WTC11 (cell line): ENCODE results near the gene ZYG11B. TPM values are rescaled to one million over a fixed set of nuclear protein-coding genes. Genes with fewer than 3 reads are reported as not detected.

Source experiments
- ATAC-seq: fragments of 200-7000 bp; cut with Tn5 transposase; 2 replicates; pipeline ENCODE4 v1.10.0; 2021; ENCODE audit warnings: mild to moderate bottlenecking, moderate library complexity
- CTCF ChIA-PET: fragments of 300-600 bp; sonication (Branson Sonifier 250); formaldehyde crosslinking; loops from one replicate; lab custom pipeline; 2021; ENCODE audit warnings: antibody characterized with exemption; lab: Charles Lee
- POLR2A ChIA-PET: fragments of 350-600 bp; sonication (Branson Sonifier 250); formaldehyde crosslinking; loops from one replicate; lab custom pipeline; 2021; ENCODE audit warnings: antibody characterized with exemption; lab: Charles Lee
- DNase-seq: peaks from one replicate; pipeline ENCODE4 v3.0.0; 2021; ENCODE audit warnings: low spot score
- H3K27ac Mint-ChIP-seq: 2 replicates; pipeline ENCODE4 v1.8.0; 2021; ENCODE audit warnings: mixed read lengths
- H3K27me3 Mint-ChIP-seq: 2 replicates; pipeline ENCODE4 v1.8.0; 2021; ENCODE audit warnings: low read depth, mild to moderate bottlenecking, moderate library complexity, mixed read lengths
- H3K36me3 Mint-ChIP-seq: 2 replicates; pipeline ENCODE4 v1.8.0; 2021; ENCODE audit warnings: mixed read lengths
- H3K4me1 Mint-ChIP-seq: 2 replicates; pipeline ENCODE4 v1.8.0; 2022; ENCODE audit warnings: mixed read lengths
- H3K4me3 Mint-ChIP-seq: 2 replicates; pipeline ENCODE4 v1.8.0; 2021; ENCODE audit warnings: mild to moderate bottlenecking, moderate library complexity, mixed read lengths
- H3K9me3 Mint-ChIP-seq: 2 replicates; pipeline ENCODE4 v1.8.0; 2021; ENCODE audit warnings: mixed read lengths
- E2F4 ChIP-seq: sonication (generic); formaldehyde crosslinking; IDR thresholded peaks from 2 replicates; pipeline ENCODE4 v1.8.1; 2022; ENCODE audit warnings: low read depth, mild to moderate bottlenecking, moderate library complexity, missing genetic modification reagents, borderline replicate concordance
- EMX1 ChIP-seq: fragments of 250-450 bp; sonication (Bioruptor Pico); IDR thresholded peaks from 2 replicates; pipeline ENCODE4 v1.8.0; 2021; ENCODE audit warnings: mild to moderate bottlenecking
- ERG ChIP-seq: fragments of 250-450 bp; sonication (Bioruptor Pico); IDR thresholded peaks from 2 replicates; pipeline ENCODE4 v1.8.0; 2021; ENCODE audit warnings: mild to moderate bottlenecking
- FOXP4 ChIP-seq: sonication (generic); formaldehyde crosslinking; IDR thresholded peaks from 2 replicates; pipeline ENCODE4 v1.8.0; 2022; ENCODE audit warnings: mild to moderate bottlenecking, missing genetic modification reagents
- MXD4 ChIP-seq: fragments of 250-450 bp; sonication (Bioruptor Pico); IDR thresholded peaks from 2 replicates; pipeline ENCODE4 v1.8.0; 2021; ENCODE audit warnings: mild to moderate bottlenecking, moderate library complexity, borderline replicate concordance
- MYBL2 ChIP-seq: sonication (generic); formaldehyde crosslinking; IDR thresholded peaks from 2 replicates; pipeline ENCODE4 v1.8.1; 2023; ENCODE audit warnings: mild to moderate bottlenecking, moderate library complexity, missing genetic modification reagents
- PREB ChIP-seq: sonication (generic); formaldehyde crosslinking; IDR thresholded peaks from 2 replicates; pipeline ENCODE4 v1.8.1; 2022; ENCODE audit warnings: mild to moderate bottlenecking, missing genetic modification reagents, moderate library complexity, borderline replicate concordance
- SMAD4 ChIP-seq: sonication (generic); formaldehyde crosslinking; IDR thresholded peaks from 2 replicates; pipeline ENCODE4 v1.8.0; 2022; ENCODE audit warnings: mild to moderate bottlenecking, missing genetic modification reagents
- SP1 ChIP-seq: sonication (generic); formaldehyde crosslinking; conservative IDR thresholded peaks from 2 replicates; pipeline ENCODE4 v1.8.1; 2022; ENCODE audit warnings: missing genetic modification reagents
- TEAD1 ChIP-seq: sonication (generic); formaldehyde crosslinking; IDR thresholded peaks from 2 replicates; pipeline ENCODE4 v1.8.0; 2022; ENCODE audit warnings: mild to moderate bottlenecking, missing genetic modification reagents
- USF1 ChIP-seq: sonication (generic); formaldehyde crosslinking; IDR thresholded peaks from 2 replicates; pipeline ENCODE4 v1.8.0; 2022; ENCODE audit warnings: mild to moderate bottlenecking, missing genetic modification reagents
- ZMAT4 ChIP-seq: fragments of 250-450 bp; sonication (Bioruptor Pico); IDR thresholded peaks from 2 replicates; pipeline ENCODE4 v1.9.0; 2021; ENCODE audit warnings: mild to moderate bottlenecking
- ZNF219 ChIP-seq: sonication (generic); formaldehyde crosslinking; IDR thresholded peaks from 2 replicates; pipeline ENCODE4 v1.8.0; 2023; ENCODE audit warnings: missing genetic modification reagents, mild to moderate bottlenecking, borderline replicate concordance
- ZNF532 ChIP-seq: fragments of 250-450 bp; sonication (Bioruptor Pico); IDR thresholded peaks from 2 replicates; pipeline ENCODE4 v1.9.0; 2021; ENCODE audit warnings: mild to moderate bottlenecking, borderline replicate concordance
- total RNA-seq: library from RNA; stranded (reverse); gene quantifications from 3 replicates; pipeline ENCODE4 v1.2.3, GENCODE V29; 2021

Gene ZYG11B
- total RNA-seq, 1 experiment from 2014 or later = 19.2 TPM

- no peak for DNase-seq
- Mint-ChIP-seq H3K27ac (no peak overlapping the region), H3K4me1 (peaks cover 1% of the 10 kb centered on the region; the same call in 1 of the 2 replicates), H3K9me3 (no peaks in the 10 kb centered on the region), H3K27me3 (no peaks in the 10 kb centered on the region), H3K36me3 (peaks cover 2% of the 10 kb centered on the region; the same call in 1 of the 2 replicates)
- CTCF ChIA-PET = interaction anchor here (1.0 kb wide), 1 partner anchor 8 kb away, joined by 3 read pairs; the partner anchor contains the start of gene ZYG11A
- POLR2A ChIA-PET = interaction anchor here (0.6 kb wide), 1 partner anchor 66 kb away, joined by 4 read pairs; no protein-coding TSS in a partner anchor
- no peak for TF ChIP-seq ZNF219 (CRISPR knock-in tag)
- TF ChIP-seq MYBL2 (CRISPR knock-in tag) = no peak
- no peak for TF ChIP-seq USF1 (CRISPR knock-in tag)
- no peak for TF ChIP-seq MXD4
- no peak for TF ChIP-seq FOXP4 (CRISPR knock-in tag)
- TF ChIP-seq PREB (CRISPR knock-in tag) = no peak
- no peak for TF ChIP-seq SMAD4
- TF ChIP-seq EMX1 (CRISPR knock-in tag) = no peak
- TF ChIP-seq E2F4 (CRISPR knock-in tag) = no peak
- no peak for TF ChIP-seq ERG (CRISPR knock-in tag)
- no peak for TF ChIP-seq ZNF532 (CRISPR knock-in tag)
- no peak for TF ChIP-seq TEAD1 (CRISPR knock-in tag)
- TF ChIP-seq, all 79 proteins: peak for 0
- ATAC-seq = no peak
- H3K4me3 Mint-ChIP-seq = no peak overlapping the region
These were observed 124.7 kb downstream of the ZYG11B start for GRCh38 chr1:52850951-52851350.

- Mint-ChIP-seq H3K27ac (no peak overlapping the region), H3K36me3 (peaks cover 4% of the 10 kb centered on the region; the same call in 1 of the 2 replicates), H3K4me1 (peaks cover 3% of the 10 kb centered on the region; the same call in 1 of the 2 replicates), H3K4me3 (no peak overlapping the region), H3K27me3 (no peaks in the 10 kb centered on the region), H3K9me3 (no peaks in the 10 kb centered on the region)
- ATAC-seq (no peak), DNase-seq (no peak)
- TF ChIP-seq SP1 (CRISPR knock-in tag) (no peak), ZMAT4 (CRISPR knock-in tag) (no peak)
- ChIA-PET POLR2A (no interaction called here), CTCF (interaction anchor here (1.6 kb wide), 1 partner anchor 10 kb away, joined by 4 read pairs; the partner anchor contains the start of gene ZYG11A)
These were observed 126.6 kb downstream of the ZYG11B start for GRCh38 chr1:52852854-52853253.
